IgD-negative memory B cell (primary cell): Measurements from ENCODE around the gene UBL3. TPM values are rescaled to one million over a fixed set of nuclear protein-coding genes. Genes with fewer than 3 reads are reported as not detected.

Experiments
- H3K27ac Mint-ChIP-seq, 3 donors: one replicate each; pipeline ENCODE4 v1.8.0; 2020 to 2022; ENCODE audit warnings: mild to moderate bottlenecking in 3 of 3, mixed read lengths in 3 of 3, moderate library complexity in 1 of 3
- H3K27me3 Mint-ChIP-seq: one replicate; pipeline ENCODE4 v1.8.0; 2021; ENCODE audit warnings: mixed read lengths
- H3K36me3 Mint-ChIP-seq: one replicate; pipeline ENCODE4 v1.8.0; 2020; ENCODE audit warnings: mild to moderate bottlenecking, mixed read lengths
- H3K4me1 Mint-ChIP-seq, 3 donors: one replicate each; pipeline ENCODE4 v1.8.0; 2020 to 2022; ENCODE audit warnings: mixed read lengths in 3 of 3, mild to moderate bottlenecking in 1 of 3
- H3K4me3 Mint-ChIP-seq, 4 donors: one replicate each; pipeline ENCODE4 v1.8.0; 2020 to 2022; ENCODE audit warnings: mild to moderate bottlenecking in 4 of 4, mixed read lengths in 4 of 4, moderate library complexity in 3 of 4
- H3K9me3 Mint-ChIP-seq, 3 donors: one replicate each; pipeline ENCODE4 v1.8.0; 2020 to 2021; ENCODE audit warnings: mixed read lengths in 3 of 3, mild to moderate bottlenecking in 1 of 3
- polyA plus RNA-seq: library from polyadenylated mRNA; unstranded; fragments of 300-500 nt; fragmentation: Illumina TruSeq; gene quantifications from one replicate; pipeline ENCODE4 v1.2.3, GENCODE V29; 2021

Gene UBL3
- polyA plus RNA-seq, 1 donor from 2014 or later: 25.7 TPM

DNA sequence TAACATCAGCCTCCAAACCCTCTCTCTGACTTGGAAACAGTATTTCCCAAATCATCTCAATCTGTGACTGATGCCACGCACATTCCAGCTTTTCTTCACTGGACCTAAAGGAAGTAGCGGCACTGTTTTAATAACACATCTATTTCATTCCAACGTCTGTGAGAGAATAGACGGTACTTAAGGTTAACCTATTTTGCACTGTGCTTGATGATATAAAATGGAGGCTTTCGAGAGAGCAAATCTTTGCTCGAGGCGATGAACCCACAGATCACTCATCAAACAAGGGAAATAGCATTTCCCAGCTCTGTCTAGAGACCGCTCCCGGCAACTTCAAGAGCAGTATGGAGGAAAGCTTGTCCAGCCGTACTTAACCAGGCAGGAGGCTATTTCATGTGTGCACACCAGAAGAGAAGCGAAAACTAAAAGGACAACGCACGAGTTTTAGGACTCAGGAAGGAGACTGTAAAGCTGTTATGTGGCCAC, 2.9 kb downstream of the UBL3 start:
- no peaks in the 10 kb centered on the region for H3K36me3 Mint-ChIP-seq
- no peaks in the 10 kb centered on the region for H3K9me3 Mint-ChIP-seq
- no peaks in the 10 kb centered on the region for H3K27me3 Mint-ChIP-seq
- H3K4me1 Mint-ChIP-seq: peaks cover 28 to 37% (median 35%) of the 10 kb centered on the region in 3 donors
- H3K4me3 Mint-ChIP-seq: peak overlapping the region; percentile 76 to 95 (median 90)
- H3K27ac Mint-ChIP-seq: peak overlapping the region in 2 of 3 donors; percentile 55 to 71

DNA sequence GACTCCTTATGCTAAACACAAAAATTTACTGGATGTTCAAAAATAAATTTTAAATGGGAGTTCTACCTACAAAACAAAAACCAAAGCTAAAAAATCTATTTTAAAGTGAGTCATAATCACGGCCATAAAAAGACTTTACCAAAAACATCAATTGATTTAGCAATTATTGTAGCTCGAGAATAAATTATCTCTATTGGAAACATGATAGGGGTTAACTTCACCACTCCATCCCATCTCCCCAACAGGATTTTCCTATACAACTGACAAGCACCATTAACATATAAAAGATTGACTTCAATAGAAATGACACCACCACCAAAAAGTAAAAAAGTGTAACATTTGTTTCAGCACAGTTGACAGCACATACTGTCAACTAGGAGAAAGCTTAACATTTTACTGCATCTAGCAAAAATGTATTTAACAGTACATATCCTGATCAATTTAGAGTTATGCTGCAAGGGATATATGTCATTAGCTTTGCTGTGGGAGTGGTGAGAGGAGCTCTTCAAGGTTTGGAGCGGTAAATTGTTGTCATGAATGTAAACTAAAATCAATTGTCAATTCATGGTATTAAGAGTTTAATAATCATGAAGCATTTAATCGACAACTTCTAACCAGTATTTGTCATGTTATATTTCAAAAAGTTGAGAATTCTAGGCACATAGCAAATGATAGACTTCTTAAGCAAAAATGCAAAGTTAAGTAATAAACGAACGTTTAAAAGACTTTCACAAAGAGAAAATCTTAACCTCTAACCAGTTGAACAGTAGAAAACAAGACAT, 3.8 kb downstream of the UBL3 start:
- H3K27ac Mint-ChIP-seq: peak overlapping the region in 2 of 3 donors; percentile 20 to 22
- peaks cover 30 to 40% (median 39%) of the 10 kb centered on the region in 3 donors for H3K4me1 Mint-ChIP-seq
- H3K9me3 Mint-ChIP-seq: no peaks in the 10 kb centered on the region
- H3K36me3 Mint-ChIP-seq: no peaks in the 10 kb centered on the region
- peak overlapping the region; percentile 76 to 95 (median 90) for H3K4me3 Mint-ChIP-seq
- H3K27me3 Mint-ChIP-seq: no peaks in the 10 kb centered on the region

DNA sequence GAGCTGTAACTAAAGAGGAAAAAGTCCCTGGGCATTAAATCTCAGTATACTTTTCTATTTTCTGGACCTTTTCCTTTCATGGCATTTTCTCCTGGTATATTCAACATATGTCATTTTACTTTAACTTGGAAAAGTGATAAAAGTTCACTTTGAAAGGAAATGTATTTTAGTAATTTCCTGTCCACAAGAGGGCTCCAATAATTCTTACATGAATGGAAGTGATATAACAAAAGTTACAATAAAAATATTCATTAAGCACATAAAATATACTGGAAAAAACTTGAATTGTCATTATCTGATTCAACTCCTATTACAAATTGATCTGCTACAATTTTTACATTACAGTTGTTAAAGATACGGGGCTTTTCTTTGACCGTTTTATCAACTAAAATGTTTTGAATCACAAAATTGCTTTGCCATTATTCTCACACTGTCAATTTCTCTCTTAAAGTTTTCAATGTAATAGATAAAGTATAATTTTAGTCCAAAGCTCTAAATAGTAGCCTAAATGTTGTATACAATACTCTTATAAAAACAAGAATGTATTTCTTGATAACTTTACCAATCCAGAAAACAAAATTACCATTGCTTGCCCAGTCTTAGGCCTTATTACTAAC, 4.9 kb downstream of the UBL3 start:
- Mint-ChIP-seq H3K9me3 (no peaks in the 10 kb centered on the region), H3K4me1 (peaks cover 34 to 51% (median 47%) of the 10 kb centered on the region in 3 donors), H3K36me3 (no peaks in the 10 kb centered on the region), H3K27ac (no peak overlapping the region), H3K27me3 (no peaks in the 10 kb centered on the region), H3K4me3 (peak overlapping the region in 1 of 4 donors; percentile 49)

DNA sequence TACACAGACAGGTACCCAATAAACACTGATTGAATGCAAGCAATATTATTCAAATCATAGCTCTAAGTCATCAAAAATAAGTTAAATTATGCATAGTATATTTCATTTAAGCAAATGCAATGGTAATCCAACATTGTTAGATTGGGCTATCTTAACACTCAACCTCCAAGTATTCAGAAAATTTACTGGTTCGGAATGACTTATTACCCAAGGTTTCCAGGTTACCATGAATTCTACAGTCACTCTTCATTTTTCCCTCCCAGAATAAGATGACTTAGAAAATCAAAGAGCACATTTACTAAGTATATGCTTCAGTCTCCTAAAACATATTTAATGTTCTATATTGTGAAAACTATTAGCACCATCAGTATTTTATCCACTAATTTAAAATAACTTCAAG, 6.0 kb downstream of the UBL3 start:
- Mint-ChIP-seq H3K36me3 (no peaks in the 10 kb centered on the region), H3K27ac (peak overlapping the region in 1 of 3 donors; percentile 1), H3K9me3 (no peaks in the 10 kb centered on the region), H3K27me3 (no peaks in the 10 kb centered on the region), H3K4me1 (peaks cover 35 to 51% (median 48%) of the 10 kb centered on the region in 3 donors), H3K4me3 (no peak overlapping the region)

DNA sequence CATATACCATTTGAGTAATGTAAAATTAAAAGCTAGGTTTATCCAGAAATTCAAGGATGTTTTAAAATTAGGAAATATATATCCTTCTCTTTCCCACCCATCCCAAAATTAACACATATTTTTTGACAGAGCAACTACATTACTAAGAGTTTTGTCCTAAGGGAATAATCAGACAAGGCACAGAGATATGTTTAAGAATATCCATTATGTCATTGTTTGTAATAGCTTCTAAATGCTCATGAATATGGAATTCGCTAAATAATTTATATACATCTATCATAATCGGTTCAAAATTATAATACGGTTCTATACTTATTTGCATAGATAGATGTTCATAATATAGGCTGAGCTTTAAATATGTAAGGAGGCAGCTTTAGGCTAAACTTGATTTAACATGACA, 9.8 kb downstream of the UBL3 start:
- H3K27ac Mint-ChIP-seq: no peak overlapping the region
- no peak overlapping the region for H3K4me3 Mint-ChIP-seq
- H3K36me3 Mint-ChIP-seq: no peaks in the 10 kb centered on the region
- H3K4me1 Mint-ChIP-seq: peaks cover 34 to 51% (median 49%) of the 10 kb centered on the region in 3 donors
- H3K9me3 Mint-ChIP-seq: no peaks in the 10 kb centered on the region
- no peaks in the 10 kb centered on the region for H3K27me3 Mint-ChIP-seq

DNA sequence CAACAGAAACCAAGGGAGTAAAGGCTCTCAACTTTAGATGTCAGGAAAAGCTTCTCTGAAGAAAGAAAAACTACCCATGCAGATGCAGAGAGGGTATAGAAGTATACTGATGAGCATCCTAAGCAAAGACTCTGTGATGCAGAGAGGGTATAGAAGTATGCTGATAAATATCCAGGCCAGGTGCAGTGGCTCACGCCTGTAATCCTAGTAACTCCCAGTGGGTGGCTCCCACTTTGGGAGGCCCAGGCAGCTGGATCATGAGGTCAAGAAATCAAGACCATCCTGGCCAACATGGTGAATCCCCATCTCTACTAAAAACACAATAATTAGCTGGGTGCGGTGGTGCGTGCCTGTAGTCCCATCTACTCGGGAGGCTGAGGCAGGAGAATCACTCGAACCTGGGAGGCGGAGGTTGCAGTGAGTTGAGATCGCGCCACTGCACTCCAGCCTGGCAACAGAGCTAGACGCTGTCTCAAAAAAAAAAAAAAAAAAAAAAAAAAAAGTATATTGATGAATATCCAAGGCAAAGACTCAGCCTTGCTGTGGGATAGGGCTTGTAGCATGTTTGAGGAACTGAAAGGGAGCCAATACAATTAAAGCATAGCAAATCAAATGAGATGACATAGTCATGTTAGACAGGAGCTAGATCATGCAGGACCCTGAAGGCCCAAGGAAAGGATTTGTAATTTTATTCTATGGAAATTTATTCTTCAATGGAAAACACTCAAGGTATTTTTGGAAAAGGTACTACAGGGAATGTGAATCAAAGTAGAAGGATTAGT, 14.9 kb downstream of the UBL3 start:
- Mint-ChIP-seq H3K4me3 (peak overlapping the region in 1 of 4 donors; percentile 58), H3K4me1 (peaks cover 22 to 40% (median 40%) of the 10 kb centered on the region in 3 donors), H3K27me3 (no peaks in the 10 kb centered on the region), H3K27ac (no peak overlapping the region), H3K9me3 (no peaks in the 10 kb centered on the region), H3K36me3 (peaks cover 2% of the 10 kb centered on the region)

DNA sequence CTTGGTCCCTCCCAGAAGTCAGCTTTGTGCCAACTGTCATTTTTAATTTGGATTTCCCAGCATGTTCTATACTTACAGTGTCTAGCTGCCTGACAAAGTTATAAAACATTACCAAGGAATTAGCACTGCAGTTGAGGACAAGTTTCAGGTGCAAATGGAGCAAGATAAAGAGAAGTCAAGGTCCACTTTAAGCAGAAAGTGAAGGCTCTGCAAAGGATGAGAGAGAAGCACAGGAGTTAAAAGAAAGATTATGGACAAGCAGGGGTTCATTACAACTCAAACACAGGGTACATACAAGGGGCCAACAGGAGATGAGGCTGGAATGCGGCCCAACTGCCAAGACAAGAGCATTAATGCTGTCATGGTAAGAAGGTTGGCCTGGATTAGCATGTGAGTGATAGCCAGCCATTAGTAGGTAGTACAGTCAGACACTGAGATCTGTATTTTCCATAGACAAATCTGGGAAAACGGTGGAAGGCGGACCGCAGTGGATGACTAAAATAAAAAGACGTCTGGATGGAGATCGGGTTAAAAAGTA, 17.6 kb downstream of the UBL3 start:
- Mint-ChIP-seq H3K4me1 (peaks cover 17 to 29% (median 28%) of the 10 kb centered on the region in 3 donors), H3K4me3 (no peak overlapping the region), H3K27ac (no peak overlapping the region), H3K9me3 (peaks cover 0 to 2% (median 0%) of the 10 kb centered on the region in 3 donors), H3K36me3 (peaks cover 2% of the 10 kb centered on the region), H3K27me3 (no peaks in the 10 kb centered on the region)

DNA sequence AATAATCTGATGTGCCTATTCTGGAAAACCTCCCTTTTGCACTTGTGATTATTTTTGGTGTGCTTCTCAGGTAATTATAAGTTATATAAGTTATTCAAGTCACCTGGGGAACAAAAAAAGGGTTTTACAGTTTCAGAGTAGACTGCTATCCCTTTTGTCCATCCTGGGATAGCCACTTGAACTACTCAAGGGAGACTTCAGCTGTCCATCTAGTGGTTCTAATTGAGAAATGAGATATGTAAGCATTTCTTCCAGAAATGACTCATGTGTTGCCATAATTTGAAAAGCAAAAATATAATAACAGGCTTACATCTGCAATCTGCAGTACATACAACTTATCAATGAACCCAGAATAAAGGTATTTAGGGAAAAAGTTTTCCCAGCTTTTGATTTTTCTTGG, 20.4 kb downstream of the UBL3 start:
- peaks cover 2% of the 10 kb centered on the region for H3K36me3 Mint-ChIP-seq
- no peak overlapping the region for H3K4me3 Mint-ChIP-seq
- peaks cover 0 to 2% (median 0%) of the 10 kb centered on the region in 3 donors for H3K9me3 Mint-ChIP-seq
- no peak overlapping the region for H3K27ac Mint-ChIP-seq
- H3K4me1 Mint-ChIP-seq: peaks cover 12 to 19% (median 12%) of the 10 kb centered on the region in 3 donors
- H3K27me3 Mint-ChIP-seq: no peaks in the 10 kb centered on the region

DNA sequence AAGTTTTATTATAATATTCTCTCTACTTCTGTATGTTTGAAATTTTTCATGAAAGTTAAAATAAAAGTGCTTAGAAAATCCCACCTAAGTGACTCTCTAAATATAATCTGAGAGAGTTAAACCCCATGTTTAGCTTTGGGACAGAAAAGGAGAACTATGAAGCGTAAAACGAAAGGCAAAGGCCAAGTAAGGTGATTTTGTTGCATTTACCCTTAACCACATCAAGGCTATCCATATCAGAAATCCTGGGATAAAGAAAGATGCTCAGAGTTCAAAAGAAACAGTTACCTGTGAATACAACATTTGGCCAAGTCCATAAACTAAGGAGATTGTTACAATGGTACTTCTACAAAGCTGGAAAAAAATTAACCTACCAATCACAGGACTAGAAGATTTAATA, 31.3 kb downstream of the UBL3 start:
- Mint-ChIP-seq H3K27me3 (no peaks in the 10 kb centered on the region), H3K4me1 (peaks cover 33 to 46% (median 34%) of the 10 kb centered on the region in 3 donors), H3K27ac (peak overlapping the region in 1 of 3 donors; percentile 58), H3K9me3 (no peaks in the 10 kb centered on the region), H3K36me3 (no peaks in the 10 kb centered on the region), H3K4me3 (peak overlapping the region in 2 of 4 donors; percentile 4 to 32)

DNA sequence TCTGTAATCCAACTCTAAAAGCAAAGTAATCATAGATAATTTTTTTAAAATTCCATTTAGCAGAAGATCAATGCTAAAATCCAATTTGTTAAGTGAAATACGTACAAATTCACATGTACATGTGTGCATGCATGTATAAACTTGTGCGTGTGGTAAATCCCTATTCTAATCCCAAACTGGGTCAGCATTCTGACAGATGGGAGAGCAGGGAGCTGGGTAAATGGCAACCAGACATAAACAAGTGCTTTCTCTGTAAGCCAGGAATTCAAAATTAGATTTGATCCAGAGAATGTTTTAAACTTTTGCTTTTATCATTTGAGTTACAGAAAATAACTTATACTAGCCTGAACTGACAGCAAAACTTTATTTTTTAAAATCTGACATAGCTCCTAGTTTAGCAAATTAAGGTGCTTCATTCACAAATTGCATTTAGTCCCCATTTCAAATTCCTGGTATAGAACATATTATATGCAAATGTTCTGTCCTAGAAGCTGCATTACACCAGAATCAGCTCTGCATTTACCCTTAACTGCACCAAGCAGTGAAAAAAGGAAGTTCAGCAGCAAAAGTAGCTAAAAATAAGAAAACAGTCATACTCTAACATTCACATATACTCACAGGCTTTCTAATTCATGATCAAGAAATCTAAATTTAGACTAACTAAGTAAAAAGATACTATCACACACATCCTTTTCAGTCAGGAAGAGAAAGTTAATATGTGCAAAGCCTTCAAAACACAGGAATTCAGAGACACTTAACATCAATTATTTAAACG, 32.6 kb downstream of the UBL3 start:
- Mint-ChIP-seq H3K9me3 (no peaks in the 10 kb centered on the region), H3K27me3 (no peaks in the 10 kb centered on the region), H3K27ac (peak overlapping the region in 2 of 3 donors; percentile 21 to 30), H3K4me1 (peaks cover 33 to 46% (median 38%) of the 10 kb centered on the region in 3 donors), H3K4me3 (peak overlapping the region; percentile 11 to 84 (median 50)), H3K36me3 (no peaks in the 10 kb centered on the region)

DNA sequence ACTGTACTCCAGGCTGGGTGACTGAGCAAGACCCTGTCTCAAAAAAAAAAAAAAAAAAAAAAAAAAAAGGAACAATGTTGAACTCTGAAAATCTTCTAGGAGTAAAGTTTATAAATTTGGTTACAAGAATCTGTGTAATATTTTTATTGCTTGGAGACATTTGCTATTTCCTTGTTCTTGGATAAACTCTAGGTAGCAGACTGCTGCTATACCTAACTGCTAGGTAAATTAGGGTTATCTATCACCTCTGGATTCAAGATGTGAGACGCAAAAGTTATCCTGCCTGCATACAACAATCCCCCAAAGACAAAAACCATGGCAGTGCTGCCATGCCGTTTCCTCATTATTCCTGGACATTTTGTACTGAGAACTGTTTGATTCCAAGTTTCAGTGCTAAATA, 33.7 kb downstream of the UBL3 start:
- no peaks in the 10 kb centered on the region for H3K36me3 Mint-ChIP-seq
- H3K4me1 Mint-ChIP-seq: peaks cover 35 to 41% (median 40%) of the 10 kb centered on the region in 3 donors
- no peaks in the 10 kb centered on the region for H3K9me3 Mint-ChIP-seq
- no peaks in the 10 kb centered on the region for H3K27me3 Mint-ChIP-seq
- no peak overlapping the region for H3K27ac Mint-ChIP-seq
- peak overlapping the region in 1 of 4 donors; percentile 39 for H3K4me3 Mint-ChIP-seq

DNA sequence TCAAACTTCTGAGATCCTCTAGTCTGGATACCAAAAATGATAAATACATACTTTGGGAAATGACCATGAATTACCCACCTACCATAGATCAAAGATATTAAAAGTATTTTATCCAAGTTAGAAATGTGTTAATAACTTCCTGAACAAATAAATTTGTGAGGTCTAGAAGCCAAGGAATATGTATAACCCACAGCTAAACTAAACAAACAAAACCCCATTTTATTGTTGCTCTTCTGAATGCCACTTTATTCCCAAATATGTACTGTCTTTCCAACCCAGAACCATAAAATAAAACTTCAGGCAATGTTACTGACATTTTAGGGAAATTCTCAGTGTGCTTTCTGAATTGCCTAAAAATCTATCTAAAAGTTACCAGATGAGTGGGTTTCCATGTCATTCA, 35.1 kb downstream of the UBL3 start:
- no peak overlapping the region for H3K27ac Mint-ChIP-seq
- no peaks in the 10 kb centered on the region for H3K9me3 Mint-ChIP-seq
- H3K27me3 Mint-ChIP-seq: no peaks in the 10 kb centered on the region
- H3K4me1 Mint-ChIP-seq: peaks cover 36 to 42% (median 41%) of the 10 kb centered on the region in 3 donors
- H3K4me3 Mint-ChIP-seq: no peak overlapping the region
- no peaks in the 10 kb centered on the region for H3K36me3 Mint-ChIP-seq

DNA sequence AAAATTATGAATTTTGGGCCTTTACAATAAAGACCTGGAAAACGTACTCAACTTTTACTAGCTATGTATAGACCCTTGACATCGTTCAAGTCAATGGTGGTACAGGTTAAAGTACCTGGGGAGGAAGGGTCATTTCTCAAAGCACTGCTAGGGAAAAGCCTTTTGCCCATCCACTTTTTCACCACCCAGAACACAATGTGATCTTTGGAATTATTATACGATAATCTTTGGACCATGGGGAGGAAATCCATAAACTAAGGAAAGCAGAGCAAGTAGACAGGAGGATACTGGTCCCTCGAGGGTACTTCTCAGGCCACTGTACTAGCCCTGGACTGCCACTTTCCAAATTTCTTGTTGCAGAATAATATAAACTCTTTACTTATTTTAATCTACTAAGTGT, 39.5 kb downstream of the UBL3 start:
- Mint-ChIP-seq H3K4me3 (peak overlapping the region in 1 of 4 donors; percentile 10), H3K4me1 (peaks cover 23 to 32% (median 29%) of the 10 kb centered on the region in 3 donors), H3K9me3 (no peaks in the 10 kb centered on the region), H3K27ac (no peak overlapping the region), H3K36me3 (no peaks in the 10 kb centered on the region), H3K27me3 (no peaks in the 10 kb centered on the region)

DNA sequence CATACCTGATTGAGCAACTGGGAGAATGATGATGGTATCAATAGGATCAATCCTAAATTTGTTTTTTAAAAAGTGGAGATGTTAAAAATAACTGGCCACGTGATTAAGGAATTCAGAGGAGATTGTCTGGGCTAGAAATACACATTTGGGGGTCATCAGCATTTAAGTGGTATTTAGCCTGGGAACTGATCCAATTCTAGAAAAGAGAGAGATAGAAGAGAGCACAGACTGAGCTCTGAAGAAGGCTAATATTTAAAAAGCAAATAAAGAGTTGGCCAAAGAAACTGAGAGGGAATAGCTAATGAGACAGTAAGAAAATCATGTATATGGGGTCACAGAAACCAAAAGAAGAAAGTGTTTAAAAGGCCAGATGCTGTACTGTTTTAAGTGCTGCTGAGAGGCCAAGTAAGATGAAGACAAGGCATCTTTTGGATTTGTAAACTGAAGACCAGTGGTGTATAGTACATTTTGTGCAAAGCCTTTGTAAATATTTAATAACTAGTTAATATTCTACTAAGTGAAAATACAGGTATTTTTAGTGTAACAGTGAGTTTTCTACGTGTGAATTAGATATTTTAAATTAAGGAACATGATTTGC, 40.2 kb downstream of the UBL3 start:
- no peak overlapping the region for H3K4me3 Mint-ChIP-seq
- H3K4me1 Mint-ChIP-seq: peaks cover 18 to 29% (median 26%) of the 10 kb centered on the region in 3 donors
- H3K36me3 Mint-ChIP-seq: no peaks in the 10 kb centered on the region
- H3K9me3 Mint-ChIP-seq: no peaks in the 10 kb centered on the region
- H3K27me3 Mint-ChIP-seq: no peaks in the 10 kb centered on the region
- H3K27ac Mint-ChIP-seq: no peak overlapping the region
